GM12801 (cell line): ENCODE data around the gene PODNL1.

Experiments
- TF ChIP-seq, protein P1 (sequence below): IDR thresholded peaks from one replicate; pipeline ENCODE4 v1.5.1; 2011; ENCODE audit warnings: control low read depth; ENCODE audit not compliant: insufficient read length; ENCODE audit errors: extremely low read depth

The PODNL1 gene

GRCh38 chr19:13969897-13970296 lies 31.7 kb upstream of the PODNL1 start:
- TF ChIP-seq, protein P1, sequence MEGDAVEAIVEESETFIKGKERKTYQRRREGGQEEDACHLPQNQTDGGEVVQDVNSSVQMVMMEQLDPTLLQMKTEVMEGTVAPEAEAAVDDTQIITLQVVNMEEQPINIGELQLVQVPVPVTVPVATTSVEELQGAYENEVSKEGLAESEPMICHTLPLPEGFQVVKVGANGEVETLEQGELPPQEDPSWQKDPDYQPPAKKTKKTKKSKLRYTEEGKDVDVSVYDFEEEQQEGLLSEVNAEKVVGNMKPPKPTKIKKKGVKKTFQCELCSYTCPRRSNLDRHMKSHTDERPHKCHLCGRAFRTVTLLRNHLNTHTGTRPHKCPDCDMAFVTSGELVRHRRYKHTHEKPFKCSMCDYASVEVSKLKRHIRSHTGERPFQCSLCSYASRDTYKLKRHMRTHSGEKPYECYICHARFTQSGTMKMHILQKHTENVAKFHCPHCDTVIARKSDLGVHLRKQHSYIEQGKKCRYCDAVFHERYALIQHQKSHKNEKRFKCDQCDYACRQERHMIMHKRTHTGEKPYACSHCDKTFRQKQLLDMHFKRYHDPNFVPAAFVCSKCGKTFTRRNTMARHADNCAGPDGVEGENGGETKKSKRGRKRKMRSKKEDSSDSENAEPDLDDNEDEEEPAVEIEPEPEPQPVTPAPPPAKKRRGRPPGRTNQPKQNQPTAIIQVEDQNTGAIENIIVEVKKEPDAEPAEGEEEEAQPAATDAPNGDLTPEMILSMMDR, result no peak

- TF ChIP-seq, protein P1, result no peak
Observed at GRCh38 chr19:13968999-13969398, 30.8 kb upstream of the PODNL1 start.

GRCh38 chr19:13968383-13968935 lies 30.2 kb upstream of the PODNL1 start:
- TF ChIP-seq, protein P1, result no peak

GRCh38 chr19:13966684-13967128 lies 28.5 kb upstream of the PODNL1 start:
- TF ChIP-seq, protein P1, result no peak

GRCh38 chr19:13965926-13966683 lies 27.9 kb upstream of the PODNL1 start:
- TF ChIP-seq, protein P1, result no peak

DNA sequence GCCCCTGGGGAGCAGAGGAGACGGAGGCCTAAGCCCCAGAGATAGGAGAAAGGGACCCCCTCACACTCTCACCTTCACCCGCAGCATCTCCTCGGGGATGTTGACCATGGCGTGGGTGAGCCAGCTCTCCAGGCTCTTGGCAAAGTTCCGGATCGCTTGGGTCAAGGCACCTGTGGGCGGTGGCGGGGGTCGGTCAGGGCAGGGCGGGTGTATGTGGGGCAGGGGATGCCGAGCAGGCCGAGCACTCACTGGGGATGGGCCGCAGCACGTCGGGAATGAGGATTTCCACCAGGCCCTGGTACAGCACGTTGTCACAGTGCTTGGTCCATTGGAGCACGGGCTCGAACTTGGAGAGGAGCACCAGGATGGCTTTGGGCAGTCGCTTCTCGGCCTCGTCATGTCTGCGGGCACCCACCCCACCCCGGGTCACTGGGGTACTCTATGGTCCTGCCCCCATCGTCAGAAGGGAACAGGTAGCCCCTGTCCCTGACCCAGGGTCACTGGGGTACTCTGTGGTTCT lies 27.2 kb upstream of the PODNL1 start:
- TF ChIP-seq, protein P1, result no peak

DNA sequence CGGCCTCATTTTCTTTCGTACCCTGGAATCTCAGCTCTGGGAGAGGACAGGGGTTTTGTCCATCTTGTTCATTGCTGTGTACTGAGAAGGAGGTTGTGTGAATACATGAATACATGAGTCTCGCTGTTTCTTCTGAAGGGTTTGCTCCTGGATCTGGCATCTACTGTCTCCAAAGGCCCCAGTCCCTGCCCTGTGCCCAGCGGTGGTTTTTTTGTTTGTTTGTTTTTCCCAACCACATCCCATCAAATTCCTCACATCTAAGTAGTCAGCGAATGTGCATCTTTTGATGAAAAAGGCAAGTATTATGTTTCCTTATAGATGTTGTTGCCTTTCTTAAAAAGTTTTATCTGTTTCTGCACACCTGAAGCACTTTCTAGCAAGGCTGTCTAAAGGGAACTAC lies 26.6 kb upstream of the PODNL1 start:
- TF ChIP-seq, protein P1, result no peak
